Esophagus muscularis mucosa (tissue), 3 donors: ENCODE data around the gene DLGAP4.

Experiments used
- CTCF ChIP-seq, 3 experiments: fragments of 200-600 bp in 2 of 3; fragments of 450-650 bp in 1 of 3; sonication (generic) in 2 of 3; IDR thresholded peaks; one replicate each; pipeline ENCODE4 v1.5.1; 2017 to 2019; ENCODE audit warnings: antibody characterized with exemption in 3 of 3, mild to moderate bottlenecking in 2 of 3, moderate library complexity in 1 of 3
- POLR2A ChIP-seq: fragments of 450-650 bp; IDR thresholded peaks from one replicate; pipeline ENCODE4 v1.6.1; 2017; ENCODE audit warnings: antibody characterized with exemption, moderate library complexity, mild to moderate bottlenecking, low read depth

- TF ChIP-seq POLR2A, result no peak
- TF ChIP-seq CTCF (IDR thresholded peaks at IDR 0.05), result no peak
These were observed 86.8 kb downstream of the DLGAP4 start for GRCh38 chr20:36392989-36393388.
